ENCODE results near the gene SLC1A7.

- TF ChIP-seq CTCF (IDR thresholded peaks at IDR 0.05) = no peak
- no peak for TF ChIP-seq POLR2A (IDR thresholded peaks at IDR 0.05)
Measured at GRCh38 chr1:53130878-53131589, 11.4 kb downstream of the SLC1A7 start.
